ENCODE measurements around the gene PTPN18. TPM values are rescaled to one million over a fixed set of nuclear protein-coding genes. Genes with fewer than 3 reads are reported as not detected.

PTPN18 gene
- total and polyA plus RNA-seq, 2 of the 4 experiments (the other 2 are of a cell fraction): 9.7 to 15.5 TPM

DNA sequence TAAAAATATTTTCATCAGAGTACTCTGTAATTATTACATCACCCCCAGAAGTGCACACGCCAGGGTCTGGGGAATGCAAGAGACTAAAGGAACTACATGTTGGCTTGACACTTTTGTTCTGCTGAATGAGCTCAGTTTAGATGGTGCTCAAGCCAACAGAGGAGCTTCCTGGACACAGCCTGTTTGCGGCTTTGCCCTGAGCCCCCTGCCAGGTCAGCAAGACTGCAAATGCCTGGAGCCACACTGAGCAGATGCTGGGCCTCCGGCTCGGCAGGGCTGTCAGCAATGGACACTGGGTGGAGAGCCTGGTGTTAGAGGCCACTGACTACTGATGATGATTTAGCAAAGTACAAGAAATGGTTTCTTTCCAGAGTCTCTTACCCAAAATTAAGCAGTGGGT is 31.9 kb downstream of the PTPN18 start:
- H4K8ac ChIP-seq (ENCODE audit: low read depth in 2 of 2, low read length in 2 of 2): no peak overlapping the region
- H3K9me1 ChIP-seq (ENCODE audit: insufficient read depth, low read length): no peaks in the 10 kb centered on the region; the same call in 1 of the 2 replicates
- H4K91ac ChIP-seq (ENCODE audit: insufficient read depth, low read depth, low read length): no peak overlapping the region
- POLR2A ChIA-PET (ENCODE audit: unreplicated experiment): no interaction called here
- H3K4me1 ChIP-seq (ENCODE audit: control insufficient read depth, insufficient read depth, low read length): peaks cover 9% of the 10 kb centered on the region
- H2BK5ac ChIP-seq (ENCODE audit: low read depth, low read length, poor library complexity, severe bottlenecking): no peak overlapping the region
- no TSS peak for BruUV-seq (replicated peaks)
- no peak overlapping the region for H3K9ac ChIP-seq (ENCODE audit: low read depth, low read length)
- H4K5ac ChIP-seq (ENCODE audit: low read depth, low read length): no peak overlapping the region
- no peak overlapping the region for H2AK9ac ChIP-seq (replicated peaks; ENCODE audit: low read depth, low read length, poor library complexity)
- H3K4me2 ChIP-seq (ENCODE audit: low read depth, low read length): no peak overlapping the region
- ATAC-seq (ENCODE audit: low read depth) (no peak), DNase-seq (no peak)
- intact Hi-C loops (cut with micrococcal nuclease) (no loop called here), dilution Hi-C loops (cut with HindIII; ENCODE audit: low sequenced_read_pairs, unreplicated experiment) (no loop called here), in situ Hi-C loops (cut with MboI; ENCODE audit: low sequenced_read_pairs) (no loop called here)
- no peak overlapping the region for H2AK5ac ChIP-seq (ENCODE audit: low read depth, low read length)
- no peak overlapping the region for H3K56ac ChIP-seq (ENCODE audit: extremely low read depth, insufficient read depth, low read length)
- H3K23ac ChIP-seq (ENCODE audit: low read depth, low read length): no peak overlapping the region
- no CpG with 5 or more reads among the region's 4 CpGs for WGBS, 2 experiments (ENCODE audit: extremely low coverage in 2 of 2, insufficient read length in 1 of 2)
- H3K4me3 ChIP-seq (ENCODE audit: insufficient read depth, low read depth, low read length): no peak overlapping the region
- H3K14ac ChIP-seq (replicated peaks; ENCODE audit: low read depth, low read length): no peak overlapping the region
- H4K20me1 ChIP-seq (ENCODE audit: insufficient read depth, low read length): no peaks in the 10 kb centered on the region
- H2AFZ ChIP-seq (replicated peaks; ENCODE audit: low read length, poor library complexity): no peak overlapping the region
- H3K4ac ChIP-seq (ENCODE audit: low read depth, low read length): no peak overlapping the region
- CTCF ChIA-PET: no interaction called here
- H3K18ac ChIP-seq (ENCODE audit: low read depth, low read length): no peak overlapping the region
- TF ChIP-seq NFE2L2 (IDR thresholded peaks at IDR 0.05; ENCODE audit: low read depth, low read length): no peak
- no peak for TF ChIP-seq CEBPB (IDR thresholded peaks at IDR 0.05; ENCODE audit: low read depth, low read length)
- TF ChIP-seq MAFK (IDR thresholded peaks at IDR 0.05; ENCODE audit: low read depth, low read length): no peak
- no peak for TF ChIP-seq CHD1 (IDR thresholded peaks at IDR 0.05; ENCODE audit: low read depth, low read length)
- TF ChIP-seq CTCF (conservative IDR thresholded peaks at IDR 0.05; ENCODE audit: low read depth, low read length): no peak
- peaks cover 7 to 11% of the 10 kb centered on the region in 2 experiments; a peak in 3 of 4 replicates for H3K79me1 ChIP-seq (ENCODE audit: low read depth in 1 of 2, low read length in 2 of 2)
- no peak overlapping the region for H3K27ac ChIP-seq (ENCODE audit: insufficient read depth, low read length)
- H3K9me3 ChIP-seq (ENCODE audit: control insufficient read depth, insufficient read depth, low read length): no peaks in the 10 kb centered on the region
- H3K27me3 ChIP-seq (ENCODE audit: control insufficient read depth, insufficient read depth, low read length): no peaks in the 10 kb centered on the region
- no peak overlapping the region for H2BK15ac ChIP-seq (ENCODE audit: low read depth, low read length)
- H3K36me3 ChIP-seq (ENCODE audit: control insufficient read depth, insufficient read depth, low read length): no peaks in the 10 kb centered on the region
- H2BK120ac ChIP-seq (ENCODE audit: low read depth, low read length): no peak overlapping the region
- H2BK20ac ChIP-seq (ENCODE audit: low read depth, low read length): no peak overlapping the region

Data from IMR-90 (cell line).